Trophoblast cell (in vitro differentiated cells and primary cell): ENCODE measurements around the gene EXOSC5.

ENCODE experiments used
- DNase-seq, 2 donors: peaks; one replicate each; pipeline ENCODE4 v3.0.0-alpha.2; 2016
- H2AFZ ChIP-seq: 2 replicates; pipeline ENCODE4 v1.6.1; 2013; ENCODE audit warnings: low read length, moderate library complexity, mild to moderate bottlenecking; ENCODE audit not compliant: insufficient read depth, poor library complexity
- H2AK5ac ChIP-seq: 2 replicates; pipeline ENCODE4 v1.6.1; 2013; ENCODE audit warnings: mild to moderate bottlenecking, low read length
- H2BK120ac ChIP-seq: 2 replicates; pipeline ENCODE4 v1.6.1; 2013; ENCODE audit warnings: low read length, mild to moderate bottlenecking, moderate library complexity; ENCODE audit not compliant: insufficient read depth, poor library complexity
- H2BK12ac ChIP-seq: 2 replicates; pipeline ENCODE4 v1.6.1; 2013; ENCODE audit warnings: mild to moderate bottlenecking, low read length, moderate library complexity
- H2BK5ac ChIP-seq: 2 replicates; pipeline ENCODE4 v1.6.1; 2013; ENCODE audit warnings: low read length, low read depth, moderate library complexity, mild to moderate bottlenecking; ENCODE audit not compliant: poor library complexity
- H3K14ac ChIP-seq: 2 replicates; pipeline ENCODE4 v1.6.1; 2013; ENCODE audit warnings: mild to moderate bottlenecking, low read length
- H3K18ac ChIP-seq: 2 replicates; pipeline ENCODE4 v1.6.1; 2013; ENCODE audit warnings: mild to moderate bottlenecking, low read length
- H3K23ac ChIP-seq: 2 replicates; pipeline ENCODE4 v1.6.1; 2013; ENCODE audit warnings: low read length
- H3K27ac ChIP-seq: 2 replicates; pipeline ENCODE4 v1.5.1; 2013; ENCODE audit warnings: low read depth, mild to moderate bottlenecking, inconsistent platforms, low read length, moderate library complexity
- H3K27me3 ChIP-seq: 2 replicates; pipeline ENCODE4 v1.6.1; 2013; ENCODE audit warnings: inconsistent platforms, mild to moderate bottlenecking, low read length, moderate library complexity; ENCODE audit not compliant: insufficient read depth
- H3K36me3 ChIP-seq, 2 experiments: 1 replicate in 1 of 2; 2 replicates in 1 of 2; pipeline ENCODE4 v1.6.1; 2013; ENCODE audit warnings: low read length in 2 of 2, mild to moderate bottlenecking in 2 of 2, moderate library complexity in 1 of 2; ENCODE audit not compliant: insufficient read depth in 2 of 2, control insufficient read depth in 1 of 2
- H3K4ac ChIP-seq: 2 replicates; pipeline ENCODE4 v1.6.1; 2013; ENCODE audit warnings: low read depth, mild to moderate bottlenecking, low read length, moderate library complexity
- H3K4me1 ChIP-seq, 2 experiments: 1 replicate in 1 of 2; 2 replicates in 1 of 2; pipeline ENCODE4 v1.6.1; 2013; ENCODE audit warnings: low read length in 2 of 2, mild to moderate bottlenecking in 2 of 2, moderate library complexity in 1 of 2; ENCODE audit not compliant: insufficient read depth in 2 of 2, control insufficient read depth in 1 of 2
- H3K4me2 ChIP-seq: 2 replicates; pipeline ENCODE4 v1.6.1; 2013; ENCODE audit warnings: inconsistent platforms, mild to moderate bottlenecking, low read length, moderate library complexity
- H3K4me3 ChIP-seq: 2 replicates; pipeline ENCODE4 v1.5.1; 2013; ENCODE audit warnings: mild to moderate bottlenecking, low read depth, low read length, inconsistent platforms
- H3K79me1 ChIP-seq: one replicate; pipeline ENCODE4 v1.6.1; 2013; ENCODE audit warnings: low read length
- H3K79me2 ChIP-seq: 2 replicates; pipeline ENCODE4 v1.6.1; 2013; ENCODE audit warnings: low read length, mild to moderate bottlenecking; ENCODE audit not compliant: control insufficient read depth, insufficient read depth, poor library complexity
- H3K9ac ChIP-seq: 2 replicates; pipeline ENCODE4 v1.6.1; 2013; ENCODE audit warnings: mild to moderate bottlenecking, low read length
- H3K9me3 ChIP-seq: 2 replicates; pipeline ENCODE4 v1.6.1; 2013; ENCODE audit warnings: low read depth, mild to moderate bottlenecking, control low read depth, inconsistent platforms, low read length; ENCODE audit not compliant: insufficient read depth
- H4K12ac ChIP-seq: 2 replicates; pipeline ENCODE4 v1.6.1; 2013; ENCODE audit warnings: low read depth, mild to moderate bottlenecking, low read length, moderate library complexity
- H4K8ac ChIP-seq: 2 replicates; pipeline ENCODE4 v1.6.1; 2013; ENCODE audit warnings: low read depth, mild to moderate bottlenecking, low read length, moderate library complexity
- H4K91ac ChIP-seq: one replicate; pipeline ENCODE4 v1.6.1; 2013; ENCODE audit warnings: low read depth, mild to moderate bottlenecking, low read length, moderate library complexity
- WGBS: extraction: QIAGEN DNeasy Blood & Tissue Kit; methylation state at CpG from one replicate; pipeline ENCODE4 v1.1.7; 2013; ENCODE audit warnings: missing lambda C conversion rate; ENCODE audit not compliant: insufficient read length, insufficient coverage; ENCODE audit errors: extremely low coverage; 5-methylcytosine and 5-hydroxymethylcytosine counted together

EXOSC5 gene

GRCh38 chr19:41426952-41427646, 29.9 kb upstream of the EXOSC5 start, which contains the start of gene B3GNT8:
B3GNT8 (minus strand) TSS chr19:41427374; CDS start chr19:41426778, 596 bp downstream.
- Histone ChIP-seq H3K27me3 (no peaks in the 10 kb centered on the region), H4K91ac (peak within 1 kb of the TSS; percentile 71), H3K79me1 (peaks cover 7% of the 10 kb centered on the region), H3K36me3 (peaks cover 42 to 45% of the 10 kb centered on the region in 2 experiments), H2AFZ (peak within 1 kb of the TSS; percentile 56), H3K9me3 (no peaks in the 10 kb centered on the region), H2BK120ac (peak within 1 kb of the TSS; percentile 25), H2AK5ac (peak within 1 kb of the TSS; percentile 60), H3K9ac (peak within 1 kb of the TSS; percentile 83), H3K4ac (peak within 1 kb of the TSS; percentile 65), H4K8ac (peak within 1 kb of the TSS; percentile 86), H2BK12ac (peak within 1 kb of the TSS; percentile 60), H3K23ac (no peak within 1 kb of the TSS), H2BK5ac (peak within 1 kb of the TSS; percentile 58), H3K27ac (no peak within 1 kb of the TSS), H3K4me2 (peak within 1 kb of the TSS; percentile 84), H3K14ac (peak within 1 kb of the TSS; percentile 74), H4K12ac (peak within 1 kb of the TSS; percentile 47), H3K79me2 (peaks cover 3% of the 10 kb centered on the region), H3K18ac (peak within 1 kb of the TSS; percentile 69), H3K4me1 (peaks cover 14% of the 10 kb centered on the region in 2 experiments), H3K4me3 (peak within 1 kb of the TSS; percentile 31)
- no CpG with 5 or more reads among the region's 19 CpGs for WGBS
- DNase-seq, result peak; percentile 29 to 34

- peaks cover 14% of the 10 kb centered on the region in 2 experiments for H3K4me1 ChIP-seq
- DNase-seq, result no peak
- no peak overlapping the region for H3K9ac ChIP-seq
- peak overlapping the region; percentile 86 for H4K8ac ChIP-seq
- H3K36me3 ChIP-seq, result peaks cover 35 to 37% of the 10 kb centered on the region in 2 experiments
- H3K9me3 ChIP-seq, result no peaks in the 10 kb centered on the region
- H3K27ac ChIP-seq, result no peak overlapping the region
- H3K4me3 ChIP-seq, result no peak overlapping the region
- no CpG with 5 or more reads among the region's 36 CpGs for WGBS
- no peak overlapping the region for H2BK120ac ChIP-seq
- no peak overlapping the region for H3K4ac ChIP-seq
- H4K12ac ChIP-seq, result no peak overlapping the region
- H3K4me2 ChIP-seq, result peak overlapping the region; percentile 84
- peak overlapping the region; percentile 10 for H2BK12ac ChIP-seq
- H3K27me3 ChIP-seq, result no peaks in the 10 kb centered on the region
- peak overlapping the region; percentile 74 for H3K14ac ChIP-seq
- H2AK5ac ChIP-seq, result peak overlapping the region; percentile 60
- H2BK5ac ChIP-seq, result peak overlapping the region; percentile 58
- H2AFZ ChIP-seq, result no peak overlapping the region
- H3K79me2 ChIP-seq, result peaks cover 3% of the 10 kb centered on the region
- H3K23ac ChIP-seq, result no peak overlapping the region
- H3K18ac ChIP-seq, result no peak overlapping the region
- peak overlapping the region; percentile 71 for H4K91ac ChIP-seq
- H3K79me1 ChIP-seq, result peaks cover 7% of the 10 kb centered on the region
Observed at GRCh38 chr19:41426116-41426841, 29.1 kb upstream of the EXOSC5 start.

DNA sequence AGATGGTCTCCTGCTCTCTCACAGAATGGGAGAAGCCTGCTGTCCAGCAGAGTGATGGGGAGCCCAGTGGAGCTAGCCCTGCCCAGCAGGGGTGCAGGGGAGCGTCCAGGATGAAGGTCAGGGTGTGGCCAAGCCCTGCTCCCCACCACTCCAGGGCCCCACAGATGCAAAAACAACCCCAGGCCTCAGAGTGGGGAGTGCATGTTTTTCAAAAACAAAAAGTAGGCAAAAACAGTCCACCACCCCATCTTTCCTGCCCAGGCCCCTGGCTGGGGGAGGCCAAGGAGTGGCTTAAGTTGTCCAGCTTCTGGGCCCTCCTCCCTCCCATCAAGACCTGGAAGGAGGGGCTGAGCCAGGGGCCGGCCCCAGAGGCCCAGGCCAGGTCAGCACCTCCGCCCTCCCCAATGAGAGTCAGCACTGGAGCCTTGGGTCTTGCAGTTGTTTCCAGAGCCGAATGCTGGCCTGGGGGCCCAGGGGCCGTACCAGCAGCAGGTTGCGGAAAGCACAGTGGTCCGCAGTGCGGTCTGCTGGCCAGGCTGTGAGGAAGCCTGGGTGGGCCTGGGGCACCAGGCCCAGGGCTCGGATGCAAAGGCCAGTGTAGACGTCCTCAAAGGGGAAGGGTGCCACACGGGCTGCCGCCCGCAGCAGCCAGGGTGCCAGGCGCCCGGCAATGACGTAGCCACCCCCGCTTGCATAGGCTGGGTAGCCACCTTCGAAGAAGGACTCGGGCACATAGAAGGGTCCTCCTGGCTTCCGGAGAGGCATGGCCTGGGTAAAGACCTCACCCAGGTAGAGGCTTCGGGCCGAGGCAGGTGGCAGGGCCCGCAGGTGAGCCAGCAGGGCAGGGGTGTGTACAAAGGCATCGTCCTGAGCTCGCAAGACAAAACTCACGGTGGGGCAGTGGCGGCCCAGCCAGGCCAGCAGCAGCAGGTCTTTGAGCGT, 28.3 kb upstream of the EXOSC5 start:
- Histone ChIP-seq H3K4ac (no peak overlapping the region), H3K4me1 (peaks cover 14% of the 10 kb centered on the region in 2 experiments), H3K23ac (no peak overlapping the region), H3K27ac (no peak overlapping the region), H4K91ac (no peak overlapping the region), H3K4me2 (no peak overlapping the region), H2BK120ac (no peak overlapping the region), H4K12ac (no peak overlapping the region), H2AFZ (no peak overlapping the region), H3K14ac (no peak overlapping the region), H3K27me3 (no peaks in the 10 kb centered on the region), H4K8ac (no peak overlapping the region), H3K9me3 (no peaks in the 10 kb centered on the region), H2BK12ac (no peak overlapping the region), H2AK5ac (no peak overlapping the region), H2BK5ac (no peak overlapping the region), H3K18ac (no peak overlapping the region), H3K79me2 (peaks cover 3% of the 10 kb centered on the region), H3K9ac (no peak overlapping the region), H3K79me1 (peaks cover 7% of the 10 kb centered on the region), H3K4me3 (no peak overlapping the region), H3K36me3 (peaks cover 31 to 35% of the 10 kb centered on the region in 2 experiments)
- no CpG with 5 or more reads among the region's 28 CpGs for WGBS
- no peak for DNase-seq
